Vagina (tissue), 2 donors: Measurements from ENCODE around the gene POLR1D.

Experiments
- POLR2A ChIP-seq, 2 donors: fragments of 450-650 bp; IDR thresholded peaks; one replicate each; pipeline ENCODE4 v1.6.1; 2017; ENCODE audit warnings: antibody characterized with exemption in 2 of 2, mild to moderate bottlenecking in 2 of 2, moderate library complexity in 2 of 2
- POLR2AphosphoS5 ChIP-seq, 2 donors: sonication (generic); formaldehyde crosslinking; IDR thresholded peaks; one replicate each; pipeline ENCODE4 v1.9.0; 2017; ENCODE audit warnings: antibody characterized with exemption in 2 of 2, mild to moderate bottlenecking in 2 of 2, low read depth in 1 of 2; ENCODE audit not compliant: insufficient read depth in 1 of 2

DNA sequence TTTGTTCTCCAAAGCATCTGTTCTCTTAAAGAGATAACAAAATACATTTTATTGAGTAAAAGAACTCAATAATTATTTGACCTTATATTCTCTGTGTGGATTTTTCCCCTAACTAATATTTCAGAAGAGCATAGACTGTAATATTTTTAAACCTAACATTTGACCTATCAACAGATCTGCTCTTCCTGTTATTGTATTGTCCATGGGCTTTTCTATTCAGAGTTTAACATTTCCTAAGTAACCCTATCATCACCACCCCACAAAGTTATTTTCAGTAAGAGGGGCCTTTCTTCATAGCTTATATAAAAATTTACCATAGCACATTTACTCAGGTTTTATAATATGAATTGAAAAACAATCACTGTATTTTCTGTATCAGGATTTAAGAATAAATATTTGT is 17.5 kb downstream of the POLR1D start:
- TF ChIP-seq POLR2A (IDR thresholded peaks at IDR 0.05) (no peak), POLR2AphosphoS5 (IDR thresholded peaks at IDR 0.05; ENCODE audit: insufficient read depth in 1 of 2, low read depth in 1 of 2) (no peak)
